HG03196 (cell line): Measurements from ENCODE around the gene HERC4.
"Not testable (repeated sequence)": the region's sequence is repeated elsewhere in the genome, so short reads cannot be mapped to it uniquely, and the experiment has no call there.

Source experiments
- ATAC-seq: cut with Tn5 transposase; IDR thresholded peaks from one replicate; pipeline ENCODE4 v1.9.1; 2021; ENCODE audit not compliant: unreplicated experiment

HERC4 gene

DNA sequence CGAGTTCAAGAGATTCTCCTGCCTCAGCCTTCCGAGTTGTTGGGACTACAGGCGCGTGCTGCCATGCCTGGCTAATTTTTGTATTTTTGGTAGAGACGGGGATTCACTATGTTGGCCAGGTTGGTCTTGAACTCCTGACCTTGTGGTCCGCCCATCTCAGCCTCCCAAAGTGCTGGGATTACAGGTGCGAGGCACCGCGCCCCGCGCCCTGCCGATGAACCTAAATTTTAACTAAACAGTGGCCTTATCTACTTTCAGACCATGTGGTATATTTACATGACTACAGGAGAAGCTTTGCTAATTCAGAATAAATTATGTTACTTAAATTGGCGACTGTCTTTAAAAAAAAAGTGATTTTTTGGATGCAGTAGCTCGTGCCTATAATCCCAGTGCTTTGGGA lies 181.4 kb downstream of the HERC4 start:
- no peak for ATAC-seq

DNA sequence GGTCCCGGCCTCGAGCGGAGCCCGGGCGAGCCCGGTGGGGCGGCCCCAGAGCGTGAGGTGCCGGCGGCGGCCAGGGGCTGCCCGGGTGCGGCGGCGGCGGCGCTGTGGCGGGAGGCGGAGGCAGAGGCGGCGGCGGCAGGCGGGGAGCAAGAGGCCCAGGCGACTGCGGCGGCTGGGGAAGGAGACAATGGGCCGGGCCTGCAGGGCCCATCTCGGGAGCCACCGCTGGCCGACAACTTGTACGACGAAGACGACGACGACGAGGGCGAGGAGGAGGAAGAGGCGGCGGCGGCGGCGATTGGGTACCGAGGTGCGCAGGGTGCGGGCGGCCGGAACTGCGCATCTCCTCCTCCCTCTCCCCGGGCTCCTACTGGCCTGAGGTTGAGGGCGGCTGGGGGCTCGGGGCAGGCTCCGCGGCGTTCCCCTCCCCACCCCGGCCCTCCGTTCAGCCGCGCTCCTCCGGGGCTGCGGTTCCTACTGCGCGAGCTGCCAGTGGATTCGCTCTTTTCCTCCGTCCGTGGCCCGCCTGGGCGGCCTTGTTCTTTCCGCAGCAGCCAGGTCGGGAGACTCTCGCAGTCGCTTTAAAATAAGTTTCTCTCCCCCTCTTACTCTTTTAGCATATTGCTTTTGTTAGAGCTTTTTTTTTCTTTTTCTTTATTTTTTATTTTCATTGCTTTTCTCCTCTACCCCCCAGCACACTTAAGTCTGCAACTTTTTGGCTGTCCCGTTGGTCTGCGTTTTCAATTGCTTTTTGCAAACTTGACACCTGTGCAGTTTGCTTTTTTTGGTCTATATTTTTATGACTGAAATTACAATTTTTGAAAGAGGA lies 190.0 kb downstream of the HERC4 start:
- ATAC-seq: peak; percentile 60

- peak; percentile 83 for ATAC-seq
Observed at GRCh38 chr10:67884313-67884841, 190.7 kb downstream of the HERC4 start, which contains the start of gene SIRT1. TSS of gene SIRT1 (plus strand) at chr10:67884656. CDS start at chr10:67884722, 66 bp downstream.

GRCh38 chr10:67883710-67884312 lies 191.3 kb downstream of the HERC4 start:
- ATAC-seq: no peak

DNA sequence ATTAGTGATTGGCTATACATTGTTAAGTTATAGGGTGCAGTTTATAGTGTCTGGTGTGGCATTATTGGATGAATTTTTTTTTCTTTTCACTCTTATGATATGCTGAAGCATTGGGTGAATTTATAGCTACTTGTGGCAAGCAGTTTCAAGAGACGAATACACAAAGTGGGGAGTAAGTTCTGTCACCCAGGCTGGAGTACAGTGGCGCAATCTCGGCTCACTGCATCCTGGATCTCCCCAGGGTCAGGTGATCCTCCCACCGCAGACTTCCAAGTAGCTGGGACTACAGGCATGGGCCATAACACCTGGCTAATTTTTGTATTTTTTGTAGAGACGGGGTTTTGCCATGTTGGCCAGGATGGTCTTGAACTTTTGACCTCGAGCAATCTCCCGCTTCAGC lies 196.9 kb downstream of the HERC4 start:
- no peak for ATAC-seq

DNA sequence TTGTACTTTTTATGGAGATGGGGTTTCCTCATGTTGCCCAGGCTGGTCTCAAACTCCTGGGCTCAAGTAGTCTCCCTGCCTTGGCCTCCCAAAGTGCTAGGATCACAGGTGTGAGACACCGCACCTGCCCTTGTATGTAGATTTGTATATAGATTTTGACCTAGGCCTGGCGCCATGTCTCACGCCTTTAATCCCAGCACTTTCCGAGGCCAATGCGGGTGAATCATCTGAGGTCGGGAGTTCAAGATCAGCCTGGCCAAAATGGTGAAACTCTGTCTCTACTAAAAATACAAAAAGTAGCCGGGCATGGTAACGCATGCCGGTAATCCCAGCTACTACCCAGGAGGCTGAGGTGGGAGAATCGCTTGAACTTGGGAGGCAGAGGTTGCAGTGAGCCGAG lies 197.7 kb downstream of the HERC4 start:
- not testable (repeated sequence) for ATAC-seq

- no peak for ATAC-seq
Observed at GRCh38 chr10:67875340-67876238, 199.5 kb downstream of the HERC4 start.
